ES-I3 (cell line): ENCODE data around the gene SLC17A5.

Experiments used
- H3K36me3 ChIP-seq: 2 replicates; pipeline ENCODE4 v1.6.1; 2013; ENCODE audit warnings: mild to moderate bottlenecking, low read length, control low read depth, moderate library complexity; ENCODE audit not compliant: insufficient read depth
- H3K4me1 ChIP-seq: 2 replicates; pipeline ENCODE4 v1.6.1; 2013; ENCODE audit warnings: mild to moderate bottlenecking, control low read depth, low read length; ENCODE audit not compliant: insufficient read depth
- H3K9ac ChIP-seq: 2 replicates; pipeline ENCODE4 v1.6.1; 2013; ENCODE audit warnings: low read depth, mild to moderate bottlenecking, low read length, moderate library complexity
- H3K9me3 ChIP-seq: 2 replicates; pipeline ENCODE4 v1.6.1; 2013; ENCODE audit warnings: mild to moderate bottlenecking, low read length, moderate library complexity; ENCODE audit not compliant: control insufficient read depth, insufficient read depth

Gene SLC17A5

DNA sequence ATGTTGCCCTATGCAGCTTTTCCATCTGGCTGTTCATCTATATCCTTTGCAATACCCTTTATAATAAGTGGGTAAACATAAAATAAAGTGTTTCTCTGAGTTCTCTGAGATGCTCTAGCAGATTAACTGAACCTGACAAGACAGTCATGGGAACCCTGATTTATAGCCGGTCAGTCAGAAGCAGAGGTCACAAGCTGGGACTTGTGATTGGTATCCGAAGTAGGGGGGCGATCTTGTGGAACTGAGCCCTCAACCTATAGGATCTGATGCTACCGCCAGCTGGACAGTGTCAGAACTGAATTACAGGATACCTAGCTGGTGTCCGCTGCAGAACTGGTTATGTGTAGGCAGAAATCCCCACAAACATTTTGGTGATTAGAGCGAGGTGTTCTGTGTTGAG, 39.0 kb downstream of the SLC17A5 start:
- Histone ChIP-seq H3K9ac (no peak overlapping the region), H3K9me3 (no peaks in the 10 kb centered on the region), H3K4me1 (no peaks in the 10 kb centered on the region), H3K36me3 (no peaks in the 10 kb centered on the region; the same call in 1 of the 2 replicates)

DNA sequence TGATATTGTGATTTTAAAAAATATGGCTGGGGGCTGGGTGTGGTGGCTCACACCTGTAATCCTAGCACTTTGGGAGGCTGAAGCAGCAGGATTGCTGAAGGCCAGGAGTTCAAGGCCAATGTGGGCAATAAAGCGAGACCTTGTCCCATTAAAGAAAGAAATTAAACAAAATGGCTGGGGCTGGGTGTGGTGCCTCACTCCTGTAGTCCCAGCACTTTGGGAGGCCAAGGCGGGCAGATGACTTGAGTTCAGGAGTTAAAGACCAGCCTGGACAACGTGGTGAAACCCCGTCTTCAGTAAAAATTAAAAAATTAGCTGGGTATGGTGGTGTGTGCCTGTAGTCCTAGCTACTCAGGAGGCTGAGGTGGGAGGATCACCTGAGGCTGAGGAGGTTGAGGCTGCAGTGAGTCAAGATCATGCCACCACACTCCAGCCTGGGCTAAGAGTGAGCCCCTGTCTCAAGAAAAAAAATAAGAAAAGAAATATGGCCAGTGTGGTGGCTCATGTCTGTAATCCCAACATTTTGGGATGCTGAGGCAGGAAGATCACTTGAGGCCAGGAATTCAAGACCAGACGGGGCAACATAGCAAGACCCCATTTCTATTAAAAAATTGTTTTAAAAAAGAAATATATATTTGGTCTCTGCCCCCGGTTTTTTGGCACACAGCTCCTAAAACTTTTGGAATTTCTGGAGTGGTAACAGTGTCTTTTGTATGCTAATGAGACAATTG, 39.8 kb downstream of the SLC17A5 start:
- Histone ChIP-seq H3K4me1 (no peaks in the 10 kb centered on the region; the same call in 1 of the 2 replicates), H3K36me3 (no peaks in the 10 kb centered on the region; the same call in 1 of the 2 replicates), H3K9me3 (no peaks in the 10 kb centered on the region), H3K9ac (no peak overlapping the region)

GRCh38 chr6:73612611-73613010, 41.2 kb downstream of the SLC17A5 start:
- Histone ChIP-seq H3K9me3 (no peaks in the 10 kb centered on the region), H3K36me3 (no peaks in the 10 kb centered on the region; the same call in 1 of the 2 replicates)

GRCh38 chr6:73610444-73611275, 43.1 kb downstream of the SLC17A5 start:
- Histone ChIP-seq H3K9ac (no peak overlapping the region), H3K4me1 (no peaks in the 10 kb centered on the region; the same call in 1 of the 2 replicates), H3K9me3 (no peaks in the 10 kb centered on the region), H3K36me3 (no peaks in the 10 kb centered on the region; the same call in 1 of the 2 replicates)

More at GRCh38 chr6:73612611-73613010, 41.2 kb downstream of the SLC17A5 start:
- H3K9ac ChIP-seq: no peak overlapping the region
- H3K4me1 ChIP-seq: no peaks in the 10 kb centered on the region; the same call in 1 of the 2 replicates

DNA sequence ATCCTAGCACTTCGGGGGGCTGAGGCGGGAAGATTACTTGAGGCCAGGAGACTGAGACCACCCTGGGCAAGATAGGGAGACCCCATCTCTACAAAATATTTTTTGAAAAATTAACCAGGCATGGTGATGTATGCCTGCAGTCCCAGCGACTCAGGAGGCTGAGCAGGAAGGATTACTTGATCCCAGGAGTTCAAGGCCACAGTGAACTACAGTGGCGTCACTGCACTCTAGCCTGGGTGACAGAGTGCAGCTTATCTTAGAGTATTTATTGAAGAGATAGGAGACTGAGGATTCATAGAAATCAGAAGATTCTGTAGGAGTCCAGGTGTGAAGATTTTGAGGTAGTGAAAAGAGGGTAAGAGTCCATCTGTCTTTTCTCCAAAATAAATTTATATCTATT, 45.0 kb downstream of the SLC17A5 start:
- H3K9me3 ChIP-seq: no peaks in the 10 kb centered on the region
- H3K36me3 ChIP-seq: no peaks in the 10 kb centered on the region; the same call in 1 of the 2 replicates

GRCh38 chr6:73606428-73606827, 47.4 kb downstream of the SLC17A5 start:
- no peak overlapping the region for H3K9ac ChIP-seq
- no peaks in the 10 kb centered on the region; the same call in 1 of the 2 replicates for H3K4me1 ChIP-seq
- H3K36me3 ChIP-seq: no peaks in the 10 kb centered on the region; the same call in 1 of the 2 replicates
- H3K9me3 ChIP-seq: no peaks in the 10 kb centered on the region

More for the DNA sequence above, 45.0 kb downstream of the SLC17A5 start:
- Histone ChIP-seq H3K4me1 (no peaks in the 10 kb centered on the region; the same call in 1 of the 2 replicates), H3K9ac (no peak overlapping the region)

GRCh38 chr6:73604461-73604860, 49.3 kb downstream of the SLC17A5 start:
- H3K9me3 ChIP-seq: no peaks in the 10 kb centered on the region
- H3K4me1 ChIP-seq: no peaks in the 10 kb centered on the region; the same call in 1 of the 2 replicates
- no peak overlapping the region for H3K9ac ChIP-seq
- no peaks in the 10 kb centered on the region; the same call in 1 of the 2 replicates for H3K36me3 ChIP-seq

DNA sequence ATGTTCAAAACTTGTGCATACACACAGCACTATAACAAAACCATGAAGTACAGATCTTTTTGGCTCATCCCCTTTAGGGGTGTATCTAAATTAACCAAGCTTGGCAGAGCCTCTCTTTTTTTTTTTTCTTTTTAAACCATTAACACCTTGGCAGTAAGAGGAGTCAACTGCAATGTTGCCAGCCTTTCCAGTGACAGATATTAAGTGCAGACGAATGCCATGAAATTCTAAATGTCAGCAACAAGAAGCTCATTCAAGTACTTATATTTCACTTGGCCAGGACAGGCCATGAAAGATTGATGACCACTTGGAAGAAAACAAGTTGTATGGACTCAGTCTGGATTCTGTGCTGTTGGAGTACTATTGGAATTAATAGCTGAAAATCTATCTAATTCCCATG, 49.8 kb downstream of the SLC17A5 start:
- H3K36me3 ChIP-seq: no peaks in the 10 kb centered on the region
- no peak overlapping the region for H3K9ac ChIP-seq
- no peaks in the 10 kb centered on the region for H3K9me3 ChIP-seq
- no peaks in the 10 kb centered on the region for H3K4me1 ChIP-seq

DNA sequence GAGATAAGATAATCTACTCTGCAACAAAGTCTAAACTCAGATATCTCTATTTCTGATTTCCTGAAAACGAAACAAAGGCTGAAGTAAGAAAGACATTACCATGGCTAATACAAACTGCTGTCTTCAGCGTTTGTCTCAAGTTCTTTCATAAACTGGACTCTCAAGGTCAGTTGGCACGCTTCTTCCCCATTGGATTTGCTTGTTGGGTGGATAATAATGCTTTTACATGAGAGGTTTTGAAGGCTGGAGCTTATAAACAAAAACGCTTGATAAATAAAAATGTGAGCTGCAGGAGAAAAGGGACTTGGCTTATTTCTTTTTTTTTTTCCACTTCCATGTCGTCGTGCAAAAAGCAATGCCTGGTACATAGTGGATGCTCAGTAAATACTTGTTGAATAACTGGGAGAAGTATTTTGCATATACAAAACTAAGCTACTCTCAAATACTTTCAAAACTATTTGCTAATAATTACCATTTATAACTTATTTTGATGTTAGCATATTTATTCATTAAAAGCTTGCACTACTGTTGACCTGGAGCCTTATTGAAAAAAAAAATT, 67.3 kb downstream of the SLC17A5 start:
- Histone ChIP-seq H3K4me1 (peaks cover 15% of the 10 kb centered on the region), H3K36me3 (no peaks in the 10 kb centered on the region), H3K9ac (peak overlapping the region; percentile 52), H3K9me3 (no peaks in the 10 kb centered on the region; the same call in 1 of the 2 replicates)

- peaks cover 21% of the 10 kb centered on the region for H3K4me1 ChIP-seq
- no peaks in the 10 kb centered on the region for H3K36me3 ChIP-seq
- H3K9me3 ChIP-seq: no peaks in the 10 kb centered on the region; the same call in 1 of the 2 replicates
- peak overlapping the region; percentile 52 for H3K9ac ChIP-seq
Observed at GRCh38 chr6:73585566-73586415, 68.0 kb downstream of the SLC17A5 start.

GRCh38 chr6:73581293-73581692, 72.5 kb downstream of the SLC17A5 start:
- peaks cover 44% of the 10 kb centered on the region for H3K4me1 ChIP-seq
- no peaks in the 10 kb centered on the region for H3K36me3 ChIP-seq
- no peaks in the 10 kb centered on the region; the same call in 1 of the 2 replicates for H3K9me3 ChIP-seq
- H3K9ac ChIP-seq: peak overlapping the region; percentile 62

GRCh38 chr6:73580247-73581149, 73.3 kb downstream of the SLC17A5 start:
- Histone ChIP-seq H3K36me3 (no peaks in the 10 kb centered on the region), H3K4me1 (peaks cover 41% of the 10 kb centered on the region), H3K9me3 (no peaks in the 10 kb centered on the region; the same call in 1 of the 2 replicates), H3K9ac (peak overlapping the region; percentile 62)

- H3K9ac ChIP-seq: peak overlapping the region; percentile 62
Observed at GRCh38 chr6:73579851-73580246, 73.9 kb downstream of the SLC17A5 start.

More at GRCh38 chr6:73579851-73580246, 73.9 kb downstream of the SLC17A5 start:
- H3K36me3 ChIP-seq: no peaks in the 10 kb centered on the region
- peaks cover 36% of the 10 kb centered on the region for H3K4me1 ChIP-seq
- H3K9me3 ChIP-seq: peaks cover under 1% of the 10 kb centered on the region
